T-helper 2 cell treated with Interferon-gamma antibody and Interleukin-4, amounts not matched to agents 5 μg/mL and 100 μg/mL, for 36 hours (primary cell): Measurements from ENCODE around the gene HGS.

Experiments
- DNase-seq: peaks from one replicate; pipeline ENCODE4 v3.0.0; 2021; ENCODE audit warnings: low spot score
- H3K27ac Mint-ChIP-seq: one replicate; pipeline ENCODE4 v1.8.0; 2021; ENCODE audit warnings: mild to moderate bottlenecking, mixed read lengths
- H3K27me3 Mint-ChIP-seq: one replicate; pipeline ENCODE4 v1.8.0; 2021; ENCODE audit warnings: low read depth, mixed read lengths
- H3K36me3 Mint-ChIP-seq: one replicate; pipeline ENCODE4 v1.8.0; 2021; ENCODE audit warnings: low read depth, mixed read lengths
- H3K4me1 Mint-ChIP-seq: one replicate; pipeline ENCODE4 v1.8.0; 2021; ENCODE audit warnings: low read depth, mixed read lengths
- H3K4me3 Mint-ChIP-seq: one replicate; pipeline ENCODE4 v1.8.0; 2022; ENCODE audit warnings: mild to moderate bottlenecking, moderate library complexity, mixed read lengths
- H3K9me3 Mint-ChIP-seq: one replicate; pipeline ENCODE4 v1.8.0; 2021; ENCODE audit warnings: mixed read lengths

HGS gene

DNA sequence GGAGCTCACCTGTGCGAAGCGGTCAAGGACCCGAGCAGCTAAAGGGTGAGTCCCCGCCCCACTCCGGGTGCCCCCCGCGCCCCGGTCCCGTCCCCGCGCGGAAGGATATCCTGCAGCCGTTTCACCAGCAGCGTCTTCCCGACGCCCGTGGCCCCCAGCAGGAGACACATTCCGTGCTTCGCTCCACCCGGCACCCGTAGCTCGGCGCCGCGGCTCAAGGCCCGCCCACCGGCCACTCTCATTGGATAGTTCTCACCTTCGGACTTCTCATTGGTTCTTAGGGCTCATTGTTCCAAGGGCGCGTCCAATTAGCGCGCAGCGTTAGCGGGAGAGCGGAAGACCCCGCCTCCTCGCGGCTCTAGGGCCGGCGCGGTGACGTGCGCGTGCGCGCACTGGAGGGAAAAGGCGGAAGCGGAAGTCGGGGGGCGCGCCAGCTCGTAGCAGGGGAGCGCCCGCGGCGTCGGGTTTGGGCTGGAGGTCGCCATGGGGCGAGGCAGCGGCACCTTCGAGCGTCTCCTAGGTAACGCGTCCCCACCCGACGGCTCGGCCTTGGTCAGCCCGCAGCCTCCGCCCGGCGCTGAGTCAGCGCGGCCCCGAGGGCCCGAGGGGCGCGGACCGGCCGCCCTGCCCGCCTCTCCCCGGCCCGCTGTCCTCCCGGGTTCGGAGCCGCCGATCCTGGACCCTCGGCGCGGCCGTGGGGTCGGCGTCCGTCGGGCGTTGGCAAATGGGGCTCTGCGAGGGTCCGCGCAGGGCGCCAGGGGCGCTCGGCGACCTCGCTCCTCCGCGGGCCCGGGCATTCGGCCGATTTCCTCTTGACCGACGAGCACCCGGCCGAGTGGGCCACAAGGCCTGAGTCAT lies at the start of gene HGS, which contains the start of gene ARL16:
Gene HGS, plus strand, starts transcription at position 428 of the 858 bp plus-strand sequence. Its CDS starts 56 bp downstream, at position 484.
Gene ARL16, minus strand, starts transcription at position 214 of the 858 bp plus-strand sequence. Its CDS starts 44 bp downstream, at position 170.
- Mint-ChIP-seq H3K4me1 (peaks cover 17% of the 10 kb centered on the region), H3K36me3 (peaks cover 31% of the 10 kb centered on the region), H3K27me3 (peaks cover 2% of the 10 kb centered on the region), H3K27ac (peak within 1 kb of the TSS; percentile 92), H3K9me3 (no peaks in the 10 kb centered on the region), H3K4me3 (peak within 1 kb of the TSS; percentile 92)
- peak; percentile 98 for DNase-seq

- peaks cover 12% of the 10 kb centered on the region for H3K36me3 Mint-ChIP-seq
- no peaks in the 10 kb centered on the region for H3K27me3 Mint-ChIP-seq
- peak overlapping the region; percentile 10 for H3K27ac Mint-ChIP-seq
- H3K9me3 Mint-ChIP-seq: no peaks in the 10 kb centered on the region
- H3K4me3 Mint-ChIP-seq: peak overlapping the region; percentile 99
- peaks cover 11% of the 10 kb centered on the region for H3K4me1 Mint-ChIP-seq
- no peak for DNase-seq
Observed at GRCh38 chr17:81635431-81635830, 48.4 kb upstream of the HGS start.

DNA sequence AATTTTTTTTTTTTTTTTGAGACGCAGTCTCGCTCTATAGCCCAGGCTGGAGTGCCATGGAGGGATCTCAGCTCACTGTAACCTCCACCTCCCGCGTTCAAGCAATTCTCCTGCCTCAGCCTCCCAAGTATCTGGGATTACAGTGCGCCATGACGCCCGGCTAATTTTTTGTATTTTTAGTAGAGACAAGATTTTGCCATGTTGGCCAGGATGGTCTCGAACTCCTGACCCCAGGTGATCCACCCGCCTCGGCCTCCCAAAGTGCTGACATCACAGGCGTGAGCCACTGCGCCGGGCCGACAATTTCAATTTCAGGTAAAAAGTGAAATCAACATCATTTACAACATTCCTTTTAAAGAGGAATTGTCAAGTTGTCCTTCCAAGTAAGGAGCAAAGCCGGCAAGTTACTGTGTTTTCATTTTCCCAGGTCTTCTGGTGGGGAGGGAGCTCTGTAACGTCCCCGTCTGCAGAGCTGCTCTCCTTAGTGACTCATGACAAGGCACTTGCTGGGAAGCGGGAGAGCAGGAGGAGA lies 47.8 kb upstream of the HGS start:
- Mint-ChIP-seq H3K4me3 (peak overlapping the region; percentile 99), H3K27ac (peak overlapping the region; percentile 92), H3K36me3 (peaks cover 12% of the 10 kb centered on the region), H3K4me1 (peaks cover 11% of the 10 kb centered on the region), H3K9me3 (no peaks in the 10 kb centered on the region), H3K27me3 (no peaks in the 10 kb centered on the region)
- DNase-seq: no peak

DNA sequence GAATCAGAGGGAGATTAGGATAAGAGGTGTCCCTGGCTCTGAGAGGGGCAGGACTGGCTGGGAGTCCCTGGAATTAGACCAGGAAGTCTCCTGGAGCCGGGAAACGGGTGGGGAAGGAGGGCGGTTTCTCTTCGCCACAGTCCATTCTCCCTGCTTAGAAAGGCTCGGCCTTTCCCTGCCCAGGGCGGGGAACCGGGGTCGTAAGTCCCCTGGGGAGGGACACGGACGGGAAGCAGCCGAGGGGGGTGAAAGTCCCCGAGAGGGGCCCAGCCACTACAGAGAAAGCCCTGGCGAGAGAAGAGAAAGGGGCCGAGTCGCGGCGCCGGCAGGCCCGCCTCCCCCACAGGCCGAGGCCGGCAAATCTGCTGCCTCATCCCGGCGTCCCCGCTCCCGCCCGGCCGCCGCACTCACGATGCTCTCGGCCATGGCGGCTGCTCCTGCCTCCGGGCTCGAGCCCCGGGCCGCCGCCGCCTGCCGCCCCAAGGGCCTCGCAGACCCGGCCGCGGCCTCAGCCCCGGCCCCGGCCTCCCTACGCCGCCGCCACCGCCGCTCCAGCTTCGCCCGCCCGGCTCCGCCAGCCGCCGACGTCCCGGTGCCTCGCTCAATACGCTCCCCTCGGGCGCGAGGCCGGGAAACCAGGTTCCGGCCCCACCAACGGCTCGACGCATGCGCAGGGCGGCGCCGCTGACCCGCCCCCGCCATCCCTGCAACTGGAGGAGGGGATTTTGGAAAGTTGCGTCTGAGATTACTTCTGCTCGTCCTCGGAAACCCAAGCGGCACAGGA lies 47.1 kb upstream of the HGS start, which contains the start of the genes NPLOC4 and TSPAN10:
Gene NPLOC4, minus strand, starts transcription at position 608 of the 784 bp plus-strand sequence. Its CDS starts 182 bp downstream, at position 426.
Gene TSPAN10, plus strand, starts transcription at position 692 of the 784 bp plus-strand sequence. CDS start 5,217 bp downstream, outside the sequence.
- Mint-ChIP-seq H3K4me3 (peak within 1 kb of the TSS; percentile 99), H3K36me3 (peaks cover 7% of the 10 kb centered on the region), H3K27me3 (no peaks in the 10 kb centered on the region), H3K9me3 (no peaks in the 10 kb centered on the region), H3K27ac (peak within 1 kb of the TSS; percentile 92), H3K4me1 (peaks cover 11% of the 10 kb centered on the region)
- DNase-seq: peak; percentile 87

GRCh38 chr17:81638683-81639082 lies 45.1 kb upstream of the HGS start:
- peaks cover 8% of the 10 kb centered on the region for H3K4me1 Mint-ChIP-seq
- H3K27me3 Mint-ChIP-seq: no peaks in the 10 kb centered on the region
- H3K36me3 Mint-ChIP-seq: peaks cover 4% of the 10 kb centered on the region
- no peak overlapping the region for H3K27ac Mint-ChIP-seq
- no peaks in the 10 kb centered on the region for H3K9me3 Mint-ChIP-seq
- H3K4me3 Mint-ChIP-seq: peak overlapping the region; percentile 30
- DNase-seq: no peak

GRCh38 chr17:81640011-81640410 lies 43.8 kb upstream of the HGS start:
- H3K27me3 Mint-ChIP-seq: no peaks in the 10 kb centered on the region
- H3K9me3 Mint-ChIP-seq: no peaks in the 10 kb centered on the region
- no peak overlapping the region for H3K27ac Mint-ChIP-seq
- H3K4me1 Mint-ChIP-seq: peaks cover 8% of the 10 kb centered on the region
- H3K36me3 Mint-ChIP-seq: peaks cover 4% of the 10 kb centered on the region
- no peak overlapping the region for H3K4me3 Mint-ChIP-seq
- DNase-seq: no peak

GRCh38 chr17:81641825-81642489 lies 41.9 kb upstream of the HGS start:
- no peaks in the 10 kb centered on the region for H3K9me3 Mint-ChIP-seq
- no peaks in the 10 kb centered on the region for H3K36me3 Mint-ChIP-seq
- H3K27me3 Mint-ChIP-seq: peaks cover 4% of the 10 kb centered on the region
- H3K4me3 Mint-ChIP-seq: no peak overlapping the region
- H3K27ac Mint-ChIP-seq: no peak overlapping the region
- DNase-seq: no peak
- no peaks in the 10 kb centered on the region for H3K4me1 Mint-ChIP-seq

- H3K27ac Mint-ChIP-seq: no peak overlapping the region
- H3K4me1 Mint-ChIP-seq: no peaks in the 10 kb centered on the region
- no peak for DNase-seq
- no peaks in the 10 kb centered on the region for H3K9me3 Mint-ChIP-seq
- H3K36me3 Mint-ChIP-seq: no peaks in the 10 kb centered on the region
- H3K4me3 Mint-ChIP-seq: no peak overlapping the region
- H3K27me3 Mint-ChIP-seq: peaks cover 18% of the 10 kb centered on the region
Observed at GRCh38 chr17:81644496-81644895, 39.3 kb upstream of the HGS start.

DNA sequence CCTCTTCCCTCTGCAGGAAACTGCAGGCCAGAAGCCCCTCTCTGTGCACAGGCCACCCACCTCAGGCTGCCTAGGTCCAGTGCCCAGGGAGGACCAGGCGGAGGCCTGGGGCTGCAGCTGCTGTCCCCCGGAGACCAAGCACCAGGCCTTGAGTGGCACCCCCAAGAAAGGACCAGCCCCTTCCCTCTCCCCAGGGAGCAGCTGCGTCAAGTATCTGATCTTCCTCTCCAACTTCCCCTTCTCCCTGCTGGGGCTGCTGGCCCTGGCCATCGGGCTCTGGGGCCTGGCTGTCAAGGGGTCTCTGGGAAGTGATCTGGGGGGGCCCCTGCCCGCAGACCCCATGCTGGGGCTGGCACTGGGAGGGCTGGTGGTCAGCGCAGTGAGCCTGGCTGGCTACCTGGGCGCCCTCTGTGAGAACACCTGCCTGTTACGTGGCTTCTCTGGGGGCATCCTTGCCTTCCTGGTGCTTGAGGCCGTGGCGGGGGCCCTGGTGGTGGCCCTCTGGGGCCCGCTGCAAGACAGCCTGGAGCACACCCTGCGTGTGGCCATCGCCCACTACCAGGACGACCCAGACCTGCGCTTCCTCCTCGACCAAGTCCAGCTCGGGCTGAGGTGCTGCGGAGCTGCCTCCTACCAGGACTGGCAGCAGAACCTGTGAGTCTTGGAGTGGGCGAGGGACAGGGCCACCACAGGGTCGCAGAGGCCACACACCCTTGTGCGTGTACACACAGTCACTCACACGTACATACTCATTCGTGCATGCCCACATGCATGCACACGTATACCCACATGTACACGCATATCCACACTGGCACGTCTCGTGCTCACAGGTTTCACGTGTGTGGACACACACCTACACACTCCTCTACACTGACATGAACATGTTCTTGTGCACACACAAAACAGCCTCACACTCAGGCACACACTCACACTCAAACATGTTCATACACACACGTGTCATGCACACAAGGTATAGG lies 38.5 kb upstream of the HGS start:
- Mint-ChIP-seq H3K4me1 (no peaks in the 10 kb centered on the region), H3K36me3 (no peaks in the 10 kb centered on the region), H3K9me3 (no peaks in the 10 kb centered on the region), H3K27ac (no peak overlapping the region), H3K27me3 (peaks cover 22% of the 10 kb centered on the region), H3K4me3 (no peak overlapping the region)
- no peak for DNase-seq

DNA sequence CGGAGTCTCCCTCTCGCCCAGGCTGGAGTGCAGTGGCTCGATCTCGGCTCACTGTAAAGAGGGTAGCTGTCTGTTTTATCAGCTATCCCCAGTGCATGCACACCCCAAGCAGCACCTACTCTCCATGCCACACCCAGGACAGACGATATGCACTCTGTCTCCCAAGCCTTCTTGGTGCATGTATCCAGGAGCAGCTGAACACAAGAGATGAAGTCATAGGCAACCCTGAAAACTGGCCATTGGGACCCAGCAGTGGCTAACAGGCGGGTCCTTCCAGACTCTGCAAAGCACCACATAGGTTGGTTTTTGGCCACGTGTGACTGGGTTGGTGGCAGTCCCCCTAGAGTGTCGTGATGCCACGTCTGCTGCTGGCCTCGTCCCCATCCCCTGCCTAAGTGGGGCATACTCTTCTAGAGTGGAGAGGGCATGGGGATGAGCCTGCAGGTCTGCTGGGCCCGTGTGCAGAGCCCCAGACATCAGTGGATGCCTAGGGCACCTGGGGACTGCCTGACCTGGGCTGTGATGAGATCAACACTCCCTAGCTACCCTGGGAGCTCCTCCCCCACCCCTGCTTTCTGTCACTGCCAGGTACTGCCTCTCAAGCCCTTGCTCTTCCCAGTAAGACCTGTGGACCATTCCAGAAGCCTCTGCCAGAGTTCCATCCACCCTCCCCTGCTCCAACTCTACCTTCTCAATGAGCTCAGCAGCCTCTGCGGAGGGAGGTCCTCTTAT lies 36.8 kb upstream of the HGS start:
- no peak for DNase-seq
- Mint-ChIP-seq H3K9me3 (no peaks in the 10 kb centered on the region), H3K27me3 (peaks cover 22% of the 10 kb centered on the region), H3K27ac (no peak overlapping the region), H3K36me3 (no peaks in the 10 kb centered on the region), H3K4me1 (no peaks in the 10 kb centered on the region), H3K4me3 (no peak overlapping the region)

- Mint-ChIP-seq H3K4me1 (no peaks in the 10 kb centered on the region), H3K27ac (no peak overlapping the region), H3K36me3 (no peaks in the 10 kb centered on the region), H3K27me3 (peaks cover 22% of the 10 kb centered on the region), H3K4me3 (no peak overlapping the region), H3K9me3 (no peaks in the 10 kb centered on the region)
- DNase-seq: no peak
Observed at GRCh38 chr17:81647640-81648012, 36.2 kb upstream of the HGS start.

DNA sequence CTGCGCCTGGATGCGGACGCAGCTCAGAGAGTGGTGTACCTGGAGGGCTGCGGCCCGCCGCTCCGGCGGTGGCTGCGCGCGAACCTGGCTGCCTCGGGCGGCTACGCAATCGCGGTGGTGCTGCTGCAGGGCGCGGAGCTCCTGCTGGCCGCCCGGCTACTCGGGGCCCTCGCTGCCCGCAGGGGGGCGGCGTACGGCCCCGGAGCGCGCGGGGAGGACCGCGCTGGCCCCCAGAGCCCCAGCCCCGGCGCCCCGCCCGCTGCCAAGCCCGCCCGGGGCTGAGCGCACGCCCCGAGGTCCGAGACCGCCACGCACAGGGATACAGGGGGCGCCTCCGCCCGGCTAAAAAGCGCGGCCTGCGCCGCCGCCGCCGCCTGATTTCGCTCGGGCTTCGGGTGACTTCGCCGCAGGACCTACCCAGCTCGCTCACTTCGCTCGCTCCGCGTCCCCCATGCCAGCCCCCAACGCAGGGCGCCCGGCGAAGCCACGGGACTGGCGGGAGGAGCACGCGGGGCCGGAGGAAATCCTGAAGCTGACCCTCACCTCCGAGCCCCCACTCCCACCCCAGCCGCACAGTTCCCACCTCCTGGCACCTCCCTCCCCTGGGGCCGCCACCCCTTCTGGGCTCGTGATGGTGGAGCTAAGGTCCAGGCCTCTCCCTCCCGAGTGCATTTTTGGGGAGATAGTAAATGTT lies 35.7 kb upstream of the HGS start:
- DNase-seq: no peak
- Mint-ChIP-seq H3K4me1 (peaks cover 2% of the 10 kb centered on the region), H3K36me3 (no peaks in the 10 kb centered on the region), H3K27ac (no peak overlapping the region), H3K9me3 (no peaks in the 10 kb centered on the region), H3K27me3 (peaks cover 22% of the 10 kb centered on the region), H3K4me3 (no peak overlapping the region)
